HG02642 (cell line): ENCODE measurements around the gene VMAC.

Experiments used
- ATAC-seq: cut with Tn5 transposase; IDR thresholded peaks from one replicate; pipeline ENCODE4 v1.9.1; 2021; ENCODE audit warnings: mild to moderate bottlenecking; ENCODE audit not compliant: unreplicated experiment, poor library complexity

Gene VMAC

DNA sequence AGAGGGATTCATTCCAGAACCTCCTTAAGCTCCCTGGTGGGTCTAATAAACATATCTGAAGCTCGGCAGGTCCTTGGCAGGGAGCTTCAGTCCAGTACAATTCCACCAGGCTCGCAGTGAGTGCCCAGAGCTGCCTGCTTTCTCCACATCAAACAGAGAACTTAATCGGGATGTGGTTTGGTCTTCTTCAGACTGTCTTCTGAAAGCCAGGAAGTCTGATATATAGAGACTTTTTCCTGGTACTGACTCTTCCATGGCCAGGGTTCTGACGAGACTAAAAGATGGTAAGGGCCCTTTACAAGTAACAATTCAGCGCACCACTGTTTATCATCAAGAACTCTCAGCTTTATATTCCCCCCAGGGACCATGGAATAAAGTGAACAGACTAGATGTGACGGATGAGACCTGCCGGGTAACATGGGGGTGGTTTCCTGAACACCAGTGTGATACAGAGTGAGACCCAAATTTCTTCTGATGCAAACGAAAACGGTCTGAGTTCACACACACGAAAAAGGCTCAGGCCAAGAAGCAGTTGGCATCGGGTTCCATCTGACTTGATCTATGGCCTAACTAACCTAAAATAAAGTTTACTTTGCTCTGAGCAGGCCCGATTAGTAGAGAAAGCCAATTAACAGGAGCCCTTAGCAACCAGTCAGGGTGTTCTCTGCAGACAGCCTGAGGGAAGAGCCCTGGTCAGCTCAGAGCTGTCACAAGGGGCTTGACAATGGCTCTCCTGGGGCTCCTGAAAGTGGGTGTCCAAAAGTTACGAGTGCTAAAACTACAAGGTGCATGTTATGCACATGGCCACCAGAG lies 44.3 kb downstream of the VMAC start:
- ATAC-seq = no peak

DNA sequence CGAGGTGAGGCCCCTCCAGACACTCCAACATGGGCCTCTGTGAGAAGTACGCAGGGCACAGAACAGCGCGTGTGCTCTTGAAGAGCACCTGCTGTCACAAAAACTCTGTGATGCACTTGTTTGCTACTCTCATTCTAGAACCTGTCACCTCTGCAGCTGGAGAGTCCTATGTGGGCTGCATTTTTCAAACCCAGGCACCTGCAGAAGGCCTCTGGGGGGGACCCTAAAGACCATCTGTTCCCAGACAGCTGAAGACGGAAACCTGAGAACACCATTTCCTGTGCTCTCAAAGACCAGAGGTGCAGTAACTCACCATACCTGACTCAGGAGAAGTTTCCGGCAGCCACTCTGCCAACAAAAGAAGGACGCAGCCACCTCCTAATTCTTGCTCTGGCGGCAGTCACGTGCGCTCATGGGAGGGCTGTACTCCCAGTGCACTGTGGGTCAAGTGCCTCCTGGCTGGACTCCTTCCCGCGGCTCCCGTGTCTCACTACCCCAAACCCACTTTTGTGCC lies 45.2 kb downstream of the VMAC start:
- no peak for ATAC-seq

DNA sequence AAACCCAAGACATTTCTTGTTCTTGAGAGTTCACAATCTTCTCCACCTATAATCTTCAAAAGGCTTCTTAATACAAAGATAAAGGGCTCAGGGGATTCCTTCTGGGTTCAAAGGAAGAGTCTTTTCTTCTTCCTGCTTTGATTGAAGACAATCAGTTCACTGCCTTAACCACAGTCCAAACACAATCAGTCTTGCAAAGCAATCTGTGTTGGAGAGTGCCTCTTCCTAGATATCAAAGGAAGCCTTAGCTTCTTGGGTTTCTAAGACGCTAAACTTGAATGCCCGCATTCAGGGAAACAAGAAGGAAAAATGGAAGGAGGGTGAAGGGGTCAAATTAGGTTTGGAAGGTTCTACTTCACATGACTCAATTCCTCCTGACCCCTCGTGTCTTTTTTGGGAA lies 46.1 kb downstream of the VMAC start:
- ATAC-seq = no peak

GRCh38 chr19:5951338-5951861 lies 46.7 kb downstream of the VMAC start:
- ATAC-seq = no peak

GRCh38 chr19:5952193-5953029 lies 47.7 kb downstream of the VMAC start:
- no peak for ATAC-seq

- no peak for ATAC-seq
Measured at GRCh38 chr19:5953030-5953589, 48.4 kb downstream of the VMAC start.

DNA sequence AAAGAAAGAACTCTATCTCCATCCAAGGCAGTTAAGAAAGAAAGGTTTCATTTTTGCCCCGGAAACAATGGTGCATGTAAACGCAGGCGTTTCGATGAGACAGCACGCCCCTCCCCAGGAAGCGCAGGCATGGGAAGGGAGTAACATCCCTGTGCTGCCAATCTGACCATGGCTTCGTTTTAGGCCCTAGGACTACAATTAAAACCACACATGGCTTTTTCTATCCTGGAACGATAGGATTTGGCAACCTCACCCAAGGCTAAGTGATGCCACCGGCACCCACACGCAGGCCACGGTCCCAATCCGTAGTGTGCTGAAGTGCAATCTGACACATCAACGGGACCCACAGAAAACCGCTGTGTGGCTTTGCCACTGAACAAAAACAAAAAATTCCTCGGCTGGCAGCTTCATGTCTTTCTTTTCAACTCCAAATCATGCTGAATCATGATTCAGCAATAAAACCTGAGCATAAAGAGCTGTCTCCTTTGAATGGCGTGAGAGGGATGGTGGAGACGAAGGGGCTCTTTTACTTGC lies 49.1 kb downstream of the VMAC start:
- no peak for ATAC-seq

GRCh38 chr19:5954293-5954692 lies 49.6 kb downstream of the VMAC start:
- ATAC-seq = no peak

DNA sequence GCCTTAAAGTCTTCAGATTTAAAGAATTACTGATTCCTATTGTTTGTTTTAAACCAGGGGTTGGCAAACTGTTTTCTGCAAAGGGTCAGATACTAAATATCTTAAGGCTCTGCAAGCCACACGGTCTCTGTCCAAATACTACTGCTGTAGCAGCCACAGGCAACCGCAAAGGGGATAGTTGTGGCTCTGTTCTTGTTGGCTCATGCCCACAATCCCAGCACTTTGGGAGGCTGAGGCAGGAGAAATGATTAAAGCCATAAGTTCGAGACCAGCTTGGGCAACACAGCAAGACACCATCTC lies 50.9 kb downstream of the VMAC start:
- no peak for ATAC-seq

- ATAC-seq = no peak
Measured at GRCh38 chr19:5956323-5956722, 51.7 kb downstream of the VMAC start.

- no peak for ATAC-seq
Measured at GRCh38 chr19:5956728-5957127, 52.1 kb downstream of the VMAC start.

GRCh38 chr19:5957170-5957569 lies 52.5 kb downstream of the VMAC start:
- no peak for ATAC-seq

DNA sequence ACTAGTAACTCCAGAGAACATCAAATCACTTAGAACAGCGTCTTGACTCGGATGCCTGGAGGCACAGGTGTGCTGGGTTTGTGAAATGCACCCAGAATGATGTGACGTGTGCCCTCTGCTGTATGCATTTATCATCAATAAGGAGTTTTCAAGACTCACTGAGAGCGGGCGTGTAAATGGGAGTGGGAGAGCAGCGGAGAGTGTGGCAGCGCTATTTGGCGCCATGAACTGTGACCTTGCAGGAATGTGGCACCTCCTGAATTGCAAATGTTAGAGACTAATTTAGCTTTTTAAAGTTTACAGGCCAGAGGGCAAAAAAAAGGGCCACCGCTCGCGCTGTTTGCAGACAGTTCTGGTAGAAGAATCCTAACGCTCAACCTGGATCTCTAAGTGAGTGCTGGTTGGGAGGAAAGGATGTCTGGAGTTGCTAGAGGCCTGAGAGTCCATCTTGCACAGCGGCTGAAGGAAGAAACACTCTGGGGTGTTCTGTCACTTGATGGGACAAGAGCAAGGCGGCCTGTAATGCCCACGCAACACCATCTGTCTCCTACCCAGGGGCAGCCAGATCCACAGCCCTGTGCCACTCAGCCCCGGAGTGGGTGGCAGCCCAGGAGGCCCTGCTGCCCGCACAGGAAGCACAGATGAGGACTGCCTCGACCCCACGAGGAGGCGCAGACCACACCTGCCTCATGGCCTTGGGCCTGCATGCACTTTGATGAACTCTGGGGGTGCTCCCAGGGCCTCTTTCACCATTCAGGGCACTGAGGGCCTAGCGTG lies 53.6 kb downstream of the VMAC start:
- ATAC-seq = no peak

DNA sequence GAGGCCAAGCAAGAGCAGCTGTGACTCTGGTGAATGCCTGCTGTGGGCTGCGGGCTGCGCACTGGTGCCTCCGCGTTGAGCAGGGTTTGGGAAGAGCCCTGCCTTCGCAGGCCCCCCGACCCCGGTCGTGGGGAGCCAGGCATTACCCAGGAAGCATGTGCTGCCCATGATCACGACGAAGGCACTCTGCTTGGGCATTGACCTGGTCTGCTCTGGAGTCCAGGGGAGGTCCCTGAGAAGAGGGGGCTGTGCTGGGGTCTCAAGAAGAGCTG lies 54.1 kb downstream of the VMAC start:
- ATAC-seq = no peak

DNA sequence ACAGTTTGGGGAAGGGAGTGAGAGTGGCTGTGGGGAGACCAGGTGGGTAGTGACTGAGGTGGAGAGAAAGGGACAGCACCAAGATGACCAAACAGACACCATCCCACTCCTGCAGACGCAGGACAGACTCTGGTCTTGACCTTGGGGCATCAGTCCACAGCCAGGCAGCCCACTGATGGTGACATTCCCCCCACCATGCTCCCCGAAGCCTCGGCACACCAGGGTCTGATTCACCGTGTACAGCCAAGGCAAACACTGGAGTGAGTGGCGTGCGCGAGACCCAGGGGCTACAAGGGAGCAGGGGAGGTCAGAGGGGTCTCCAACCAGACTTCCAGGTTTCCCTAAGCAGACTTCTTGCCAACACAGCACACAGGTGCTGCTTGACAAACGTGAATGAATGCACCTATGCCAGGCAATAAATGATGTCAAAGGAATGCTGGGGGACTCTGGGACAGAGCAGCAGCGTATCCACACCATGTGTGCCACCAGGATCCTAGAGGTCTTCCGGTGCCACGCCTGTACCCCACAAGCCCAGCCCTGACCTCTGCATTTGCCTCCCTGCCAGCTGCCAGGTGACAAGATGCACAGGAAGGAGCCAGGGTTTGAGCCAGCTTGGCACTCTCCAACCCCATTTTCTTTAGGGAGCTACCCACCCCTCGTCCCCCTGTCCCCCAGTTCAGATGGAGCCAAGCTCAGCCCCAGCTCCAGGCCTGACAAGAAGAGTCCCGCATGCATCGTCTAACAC lies 54.8 kb downstream of the VMAC start:
- no peak for ATAC-seq
